Erythroblast (primary cell): ENCODE measurements around the gene HM13.

Experiments used
- GATA1 ChIP-seq: IDR thresholded peaks from 2 replicates; pipeline ENCODE4 v1.6.1; 2011; ENCODE audit warnings: low read depth, mild to moderate bottlenecking, control low read depth, low read length, moderate library complexity
- POLR2A ChIP-seq: IDR thresholded peaks from 2 replicates; pipeline ENCODE4 v1.6.1; 2011; ENCODE audit warnings: mild to moderate bottlenecking, low read length

- TF ChIP-seq POLR2A = no peak
- no peak for TF ChIP-seq GATA1
Measured at GRCh38 chr20:31559704-31560093, 45.5 kb downstream of the HM13 start.
